ENCODE measurements around the gene NUP188. TPM values are rescaled to one million over a fixed set of nuclear protein-coding genes. Genes with fewer than 3 reads are reported as not detected.

Gene NUP188
- total and polyA plus RNA-seq, 4 donors = 6.9 to 34.7 (median 19.2) TPM

DNA sequence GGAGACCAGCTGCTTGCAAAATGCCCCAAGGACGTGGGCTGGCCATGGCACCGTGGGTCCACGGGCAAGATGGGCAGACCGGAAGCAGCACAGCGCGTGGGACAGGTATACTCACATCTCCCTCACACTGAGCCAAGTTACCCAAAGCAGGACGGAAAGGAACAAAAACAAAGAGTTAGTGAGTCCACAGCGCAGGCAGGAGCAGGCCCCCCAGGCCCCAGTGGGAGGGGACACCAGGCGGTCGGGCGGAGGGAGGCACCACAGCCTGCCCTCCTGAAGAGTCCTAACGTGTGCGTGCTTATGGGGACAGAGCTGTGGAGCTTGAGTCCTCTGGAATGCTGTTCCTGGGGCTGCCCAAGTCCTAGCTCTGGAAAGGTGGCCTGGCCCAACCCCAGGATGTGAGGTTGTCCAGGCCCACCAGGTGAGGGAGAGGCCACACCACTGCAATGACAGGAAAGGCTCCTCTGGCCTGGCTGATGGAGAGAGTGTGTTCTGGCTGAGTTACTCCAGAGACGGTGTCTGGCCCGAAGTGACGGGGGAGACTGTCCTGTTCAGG, 65.5 kb downstream of the NUP188 start:
- peaks cover 0 to 19% (median 3%) of the 10 kb centered on the region in 4 donors for H3K36me3 ChIP-seq (ENCODE audit: control insufficient read depth in 4 of 4, insufficient read depth in 3 of 4, low read depth in 1 of 4, low read length in 3 of 4)
- no peak overlapping the region for H3K9ac ChIP-seq (ENCODE audit: low read depth in 1 of 2, low read length in 2 of 2)
- DNase-seq (ENCODE audit: low spot score) = no peak
- H3K27ac ChIP-seq (ENCODE audit: low read depth in 1 of 2, low read length in 2 of 2) = no peak overlapping the region
- WGBS = 97% methylated on average over 16 of the region's 16 CpGs
- H3K4me3 ChIP-seq (ENCODE audit: low read depth in 1 of 3, low read length in 3 of 3) = no peak overlapping the region
- TF ChIP-seq RAD21 (IDR thresholded peaks at IDR 0.05) (no peak), EGR1 (IDR thresholded peaks at IDR 0.05; ENCODE audit: low read depth in 2 of 2) (no peak), JUND (IDR thresholded peaks at IDR 0.05) (no peak), TAF1 (conservative IDR thresholded peaks at IDR 0.05) (no peak), YY1 (IDR thresholded peaks at IDR 0.05) (no peak), FOXA1 (IDR thresholded peaks at IDR 0.05) (no peak), RXRA (IDR thresholded peaks at IDR 0.05) (no peak), HNF4A (conservative IDR thresholded peaks at IDR 0.05) (no peak)
- TF ChIP-seq, protein P1, sequence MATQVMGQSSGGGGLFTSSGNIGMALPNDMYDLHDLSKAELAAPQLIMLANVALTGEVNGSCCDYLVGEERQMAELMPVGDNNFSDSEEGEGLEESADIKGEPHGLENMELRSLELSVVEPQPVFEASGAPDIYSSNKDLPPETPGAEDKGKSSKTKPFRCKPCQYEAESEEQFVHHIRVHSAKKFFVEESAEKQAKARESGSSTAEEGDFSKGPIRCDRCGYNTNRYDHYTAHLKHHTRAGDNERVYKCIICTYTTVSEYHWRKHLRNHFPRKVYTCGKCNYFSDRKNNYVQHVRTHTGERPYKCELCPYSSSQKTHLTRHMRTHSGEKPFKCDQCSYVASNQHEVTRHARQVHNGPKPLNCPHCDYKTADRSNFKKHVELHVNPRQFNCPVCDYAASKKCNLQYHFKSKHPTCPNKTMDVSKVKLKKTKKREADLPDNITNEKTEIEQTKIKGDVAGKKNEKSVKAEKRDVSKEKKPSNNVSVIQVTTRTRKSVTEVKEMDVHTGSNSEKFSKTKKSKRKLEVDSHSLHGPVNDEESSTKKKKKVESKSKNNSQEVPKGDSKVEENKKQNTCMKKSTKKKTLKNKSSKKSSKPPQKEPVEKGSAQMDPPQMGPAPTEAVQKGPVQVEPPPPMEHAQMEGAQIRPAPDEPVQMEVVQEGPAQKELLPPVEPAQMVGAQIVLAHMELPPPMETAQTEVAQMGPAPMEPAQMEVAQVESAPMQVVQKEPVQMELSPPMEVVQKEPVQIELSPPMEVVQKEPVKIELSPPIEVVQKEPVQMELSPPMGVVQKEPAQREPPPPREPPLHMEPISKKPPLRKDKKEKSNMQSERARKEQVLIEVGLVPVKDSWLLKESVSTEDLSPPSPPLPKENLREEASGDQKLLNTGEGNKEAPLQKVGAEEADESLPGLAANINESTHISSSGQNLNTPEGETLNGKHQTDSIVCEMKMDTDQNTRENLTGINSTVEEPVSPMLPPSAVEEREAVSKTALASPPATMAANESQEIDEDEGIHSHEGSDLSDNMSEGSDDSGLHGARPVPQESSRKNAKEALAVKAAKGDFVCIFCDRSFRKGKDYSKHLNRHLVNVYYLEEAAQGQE (IDR thresholded peaks at IDR 0.05) = no peak
- TF ChIP-seq, protein P2, sequence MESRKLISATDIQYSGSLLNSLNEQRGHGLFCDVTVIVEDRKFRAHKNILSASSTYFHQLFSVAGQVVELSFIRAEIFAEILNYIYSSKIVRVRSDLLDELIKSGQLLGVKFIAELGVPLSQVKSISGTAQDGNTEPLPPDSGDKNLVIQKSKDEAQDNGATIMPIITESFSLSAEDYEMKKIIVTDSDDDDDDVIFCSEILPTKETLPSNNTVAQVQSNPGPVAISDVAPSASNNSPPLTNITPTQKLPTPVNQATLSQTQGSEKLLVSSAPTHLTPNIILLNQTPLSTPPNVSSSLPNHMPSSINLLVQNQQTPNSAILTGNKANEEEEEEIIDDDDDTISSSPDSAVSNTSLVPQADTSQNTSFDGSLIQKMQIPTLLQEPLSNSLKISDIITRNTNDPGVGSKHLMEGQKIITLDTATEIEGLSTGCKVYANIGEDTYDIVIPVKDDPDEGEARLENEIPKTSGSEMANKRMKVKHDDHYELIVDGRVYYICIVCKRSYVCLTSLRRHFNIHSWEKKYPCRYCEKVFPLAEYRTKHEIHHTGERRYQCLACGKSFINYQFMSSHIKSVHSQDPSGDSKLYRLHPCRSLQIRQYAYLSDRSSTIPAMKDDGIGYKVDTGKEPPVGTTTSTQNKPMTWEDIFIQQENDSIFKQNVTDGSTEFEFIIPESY (IDR thresholded peaks at IDR 0.05) = no peak
- no peaks in the 10 kb centered on the region for H3K9me3 ChIP-seq (ENCODE audit: control insufficient read depth in 4 of 4, low read length in 3 of 4)
- H3K4me1 ChIP-seq (ENCODE audit: control insufficient read depth in 4 of 4, insufficient read depth in 4 of 4, low read length in 3 of 4) = peaks cover 0 to 8% (median 3%) of the 10 kb centered on the region in 4 donors
- no peaks in the 10 kb centered on the region for H3K27me3 ChIP-seq (ENCODE audit: control insufficient read depth in 4 of 4, insufficient read depth in 4 of 4, low read length in 3 of 4)

DNA sequence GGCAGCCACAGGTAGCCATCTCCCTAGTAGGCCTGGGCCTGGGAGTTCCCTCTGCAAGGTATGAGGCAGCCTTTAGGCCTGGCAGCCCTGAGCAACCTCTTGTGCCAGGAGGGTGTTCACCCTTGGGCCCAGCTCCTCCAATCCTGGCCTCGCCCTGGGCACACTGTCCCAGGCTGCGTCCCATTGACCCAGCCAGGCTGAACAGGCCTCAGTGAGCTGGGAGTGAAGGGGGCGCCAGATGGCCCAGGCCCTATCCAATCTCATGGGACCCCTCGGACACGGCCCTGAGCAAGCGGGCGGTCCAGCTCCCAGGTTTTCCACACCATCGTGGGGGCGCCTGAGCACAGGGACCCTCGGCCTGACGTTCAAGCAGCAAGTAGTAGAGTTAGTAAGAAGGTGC, 66.2 kb downstream of the NUP188 start:
- Histone ChIP-seq H3K36me3 (ENCODE audit: control insufficient read depth in 4 of 4, insufficient read depth in 3 of 4, low read depth in 1 of 4, low read length in 3 of 4) (peaks cover 0 to 17% (median 3%) of the 10 kb centered on the region in 4 donors), H3K27ac (ENCODE audit: low read depth in 1 of 2, low read length in 2 of 2) (no peak overlapping the region), H3K9me3 (ENCODE audit: control insufficient read depth in 4 of 4, low read length in 3 of 4) (no peaks in the 10 kb centered on the region), H3K27me3 (ENCODE audit: control insufficient read depth in 4 of 4, insufficient read depth in 4 of 4, low read length in 3 of 4) (no peaks in the 10 kb centered on the region), H3K9ac (ENCODE audit: low read depth in 1 of 2, low read length in 2 of 2) (no peak overlapping the region), H3K4me1 (ENCODE audit: control insufficient read depth in 4 of 4, insufficient read depth in 4 of 4, low read length in 3 of 4) (peaks cover 0 to 2% (median under 1%) of the 10 kb centered on the region in 4 donors), H3K4me3 (ENCODE audit: low read depth in 1 of 3, low read length in 3 of 3) (no peak overlapping the region)
- no peak for DNase-seq (ENCODE audit: low spot score)
- TF ChIP-seq NR2F2 (IDR thresholded peaks at IDR 0.05) = no peak
- no peak for TF ChIP-seq GABPA (IDR thresholded peaks at IDR 0.05 in 1 of 2, conservative IDR thresholded peaks at IDR 0.05 in 1 of 2)
- no peak for TF ChIP-seq SP1 (IDR thresholded peaks at IDR 0.05)
- TF ChIP-seq TAF1 (conservative IDR thresholded peaks at IDR 0.05) = no peak
- TF ChIP-seq, protein P2 (IDR thresholded peaks at IDR 0.05) = no peak
- TF ChIP-seq RXRA (IDR thresholded peaks at IDR 0.05) = no peak
- TF ChIP-seq, protein P1 (IDR thresholded peaks at IDR 0.05) = no peak
- no peak for TF ChIP-seq EGR1 (IDR thresholded peaks at IDR 0.05; ENCODE audit: low read depth in 2 of 2)
- no peak for TF ChIP-seq HNF4A (conservative IDR thresholded peaks at IDR 0.05)
- TF ChIP-seq FOXA1 (IDR thresholded peaks at IDR 0.05) = no peak
- TF ChIP-seq, protein P3, sequence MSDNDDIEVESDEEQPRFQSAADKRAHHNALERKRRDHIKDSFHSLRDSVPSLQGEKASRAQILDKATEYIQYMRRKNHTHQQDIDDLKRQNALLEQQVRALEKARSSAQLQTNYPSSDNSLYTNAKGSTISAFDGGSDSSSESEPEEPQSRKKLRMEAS (IDR thresholded peaks at IDR 0.05) = no peak
- no peak for TF ChIP-seq HNF4G (IDR thresholded peaks at IDR 0.05)
- TF ChIP-seq RAD21 (IDR thresholded peaks at IDR 0.05) = no peak
- TF ChIP-seq, protein P4, sequence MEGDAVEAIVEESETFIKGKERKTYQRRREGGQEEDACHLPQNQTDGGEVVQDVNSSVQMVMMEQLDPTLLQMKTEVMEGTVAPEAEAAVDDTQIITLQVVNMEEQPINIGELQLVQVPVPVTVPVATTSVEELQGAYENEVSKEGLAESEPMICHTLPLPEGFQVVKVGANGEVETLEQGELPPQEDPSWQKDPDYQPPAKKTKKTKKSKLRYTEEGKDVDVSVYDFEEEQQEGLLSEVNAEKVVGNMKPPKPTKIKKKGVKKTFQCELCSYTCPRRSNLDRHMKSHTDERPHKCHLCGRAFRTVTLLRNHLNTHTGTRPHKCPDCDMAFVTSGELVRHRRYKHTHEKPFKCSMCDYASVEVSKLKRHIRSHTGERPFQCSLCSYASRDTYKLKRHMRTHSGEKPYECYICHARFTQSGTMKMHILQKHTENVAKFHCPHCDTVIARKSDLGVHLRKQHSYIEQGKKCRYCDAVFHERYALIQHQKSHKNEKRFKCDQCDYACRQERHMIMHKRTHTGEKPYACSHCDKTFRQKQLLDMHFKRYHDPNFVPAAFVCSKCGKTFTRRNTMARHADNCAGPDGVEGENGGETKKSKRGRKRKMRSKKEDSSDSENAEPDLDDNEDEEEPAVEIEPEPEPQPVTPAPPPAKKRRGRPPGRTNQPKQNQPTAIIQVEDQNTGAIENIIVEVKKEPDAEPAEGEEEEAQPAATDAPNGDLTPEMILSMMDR (IDR thresholded peaks at IDR 0.05; ENCODE audit: low read depth, low read length, missing input control) = no peak
- TF ChIP-seq JUND (IDR thresholded peaks at IDR 0.05) = no peak
- TF ChIP-seq, protein P5, sequence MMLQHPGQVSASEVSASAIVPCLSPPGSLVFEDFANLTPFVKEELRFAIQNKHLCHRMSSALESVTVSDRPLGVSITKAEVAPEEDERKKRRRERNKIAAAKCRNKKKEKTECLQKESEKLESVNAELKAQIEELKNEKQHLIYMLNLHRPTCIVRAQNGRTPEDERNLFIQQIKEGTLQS (IDR thresholded peaks at IDR 0.05) = no peak
- no peak for TF ChIP-seq FOXA2 (IDR thresholded peaks at IDR 0.05)
- TF ChIP-seq YY1 (IDR thresholded peaks at IDR 0.05) = no peak
- WGBS = 95% methylated on average over 11 of the region's 11 CpGs

Data from liver (tissue), 9 donors.